ENCODE data around the gene SPTBN1. TPM values are rescaled to one million over a fixed set of nuclear protein-coding genes. Genes with fewer than 3 reads are reported as not detected.

SPTBN1 gene
- total RNA-seq, 1 experiment from 2014 or later, result 171 TPM

DNA sequence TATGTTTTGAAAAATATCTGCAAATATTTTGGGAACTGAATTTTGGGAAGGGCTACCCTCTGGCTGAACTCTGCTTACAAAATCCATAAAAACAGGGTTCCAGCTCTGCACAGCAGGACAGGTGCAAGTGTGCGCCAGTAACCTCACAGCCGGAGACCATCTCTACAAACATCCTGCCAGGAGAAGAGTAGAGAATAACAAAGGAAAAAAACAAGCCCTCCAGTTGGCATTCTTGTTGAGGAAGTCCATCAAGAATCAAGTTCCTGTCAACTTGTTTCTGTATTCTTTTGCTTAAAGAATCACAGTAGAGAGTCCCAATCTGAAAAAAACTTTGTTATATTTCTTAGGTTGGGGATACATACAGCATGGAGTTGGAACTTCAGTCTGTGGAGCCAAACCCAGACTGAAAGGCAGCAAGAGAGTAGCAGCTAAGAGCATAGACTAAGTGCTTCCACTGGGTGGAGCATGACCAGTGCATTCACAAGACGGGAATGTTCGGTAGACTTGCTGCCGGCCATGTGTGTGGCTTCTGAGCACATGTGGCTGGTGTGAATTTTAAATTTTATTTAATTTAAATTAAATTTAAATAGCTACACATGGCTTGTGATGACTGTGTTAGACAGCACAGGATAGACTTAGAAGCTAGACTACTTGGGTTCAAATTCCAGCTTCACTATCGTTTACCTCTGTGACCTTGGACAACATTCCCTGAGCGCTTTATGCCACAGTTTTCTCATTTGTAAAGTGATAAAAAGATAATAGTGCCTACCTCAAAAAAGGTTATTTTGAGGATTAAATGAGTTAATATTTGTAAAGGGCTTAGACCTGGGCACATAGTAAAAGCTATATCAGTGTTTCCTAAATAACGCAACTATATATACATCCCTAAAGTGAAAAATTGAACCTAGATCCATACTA lies 41.9 kb downstream of the SPTBN1 start:
- ChIA-PET POLR2A (interaction anchor here (0.6 kb wide), 1 partner anchor 373 kb away, joined by 3 read pairs; no protein-coding TSS in a partner anchor), CTCF (interaction anchor here (0.5 to 1.5 kb wide), 5 partner anchors 15 to 391 kb away, joined by 3 to 5 read pairs (median 4); no protein-coding TSS in a partner anchor)
- Mint-ChIP-seq H3K36me3 (ENCODE audit: insufficient read depth, unreplicated experiment) (no peaks in the 10 kb centered on the region), H3K9me3 (ENCODE audit: unreplicated experiment) (no peaks in the 10 kb centered on the region), H3K4me3 (ENCODE audit: unreplicated experiment) (no peak overlapping the region), H3K27ac (ENCODE audit: low read depth, unreplicated experiment) (no peak overlapping the region), H3K27me3 (ENCODE audit: insufficient read depth, unreplicated experiment) (no peaks in the 10 kb centered on the region), H3K4me1 (ENCODE audit: insufficient read depth, unreplicated experiment) (no peaks in the 10 kb centered on the region)
- TF ChIP-seq, protein P1, sequence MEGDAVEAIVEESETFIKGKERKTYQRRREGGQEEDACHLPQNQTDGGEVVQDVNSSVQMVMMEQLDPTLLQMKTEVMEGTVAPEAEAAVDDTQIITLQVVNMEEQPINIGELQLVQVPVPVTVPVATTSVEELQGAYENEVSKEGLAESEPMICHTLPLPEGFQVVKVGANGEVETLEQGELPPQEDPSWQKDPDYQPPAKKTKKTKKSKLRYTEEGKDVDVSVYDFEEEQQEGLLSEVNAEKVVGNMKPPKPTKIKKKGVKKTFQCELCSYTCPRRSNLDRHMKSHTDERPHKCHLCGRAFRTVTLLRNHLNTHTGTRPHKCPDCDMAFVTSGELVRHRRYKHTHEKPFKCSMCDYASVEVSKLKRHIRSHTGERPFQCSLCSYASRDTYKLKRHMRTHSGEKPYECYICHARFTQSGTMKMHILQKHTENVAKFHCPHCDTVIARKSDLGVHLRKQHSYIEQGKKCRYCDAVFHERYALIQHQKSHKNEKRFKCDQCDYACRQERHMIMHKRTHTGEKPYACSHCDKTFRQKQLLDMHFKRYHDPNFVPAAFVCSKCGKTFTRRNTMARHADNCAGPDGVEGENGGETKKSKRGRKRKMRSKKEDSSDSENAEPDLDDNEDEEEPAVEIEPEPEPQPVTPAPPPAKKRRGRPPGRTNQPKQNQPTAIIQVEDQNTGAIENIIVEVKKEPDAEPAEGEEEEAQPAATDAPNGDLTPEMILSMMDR (IDR thresholded peaks at IDR 0.05; ENCODE audit: unreplicated experiment), result no peak
- intact Hi-C loops (cut with micrococcal nuclease), result no loop called here
- no TSS peak for BruUV-seq (replicated peaks)
- DNase-seq (ENCODE audit: unreplicated experiment), result no peak

DNA sequence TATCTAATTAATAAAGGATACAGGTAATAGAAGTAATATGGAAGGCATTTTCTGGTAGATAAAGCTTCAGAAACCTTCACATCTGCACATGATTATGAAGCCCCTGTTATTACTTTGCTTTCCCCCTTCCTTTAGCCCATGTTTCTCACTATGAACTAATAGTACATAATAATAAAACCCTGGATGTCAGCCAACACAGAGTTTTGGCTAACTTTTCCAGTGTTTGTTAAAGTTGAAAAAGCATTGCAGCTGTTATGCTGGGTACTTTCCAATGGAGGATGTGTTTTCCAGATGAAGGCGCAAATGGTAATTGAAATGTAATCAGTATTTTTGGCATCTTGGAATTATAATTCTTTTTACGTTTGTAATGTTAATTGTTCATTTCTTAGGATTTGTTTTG lies 43.5 kb downstream of the SPTBN1 start:
- intact Hi-C loops (cut with micrococcal nuclease), result no loop called here
- H3K27me3 Mint-ChIP-seq (ENCODE audit: insufficient read depth, unreplicated experiment), result no peaks in the 10 kb centered on the region
- ChIA-PET POLR2A (interaction anchor here (0.6 kb wide), 1 partner anchor 239 kb away, joined by 3 read pairs; no protein-coding TSS in a partner anchor), CTCF (no interaction called here)
- TF ChIP-seq, protein P1 (IDR thresholded peaks at IDR 0.05; ENCODE audit: unreplicated experiment), result no peak
- no peak for DNase-seq (ENCODE audit: unreplicated experiment)
- H3K9me3 Mint-ChIP-seq (ENCODE audit: unreplicated experiment), result no peaks in the 10 kb centered on the region
- H3K4me3 Mint-ChIP-seq (ENCODE audit: unreplicated experiment), result no peak overlapping the region
- H3K4me1 Mint-ChIP-seq (ENCODE audit: insufficient read depth, unreplicated experiment), result no peaks in the 10 kb centered on the region
- H3K27ac Mint-ChIP-seq (ENCODE audit: low read depth, unreplicated experiment), result no peak overlapping the region
- H3K36me3 Mint-ChIP-seq (ENCODE audit: insufficient read depth, unreplicated experiment), result no peaks in the 10 kb centered on the region
- no TSS peak for BruUV-seq (replicated peaks)

DNA sequence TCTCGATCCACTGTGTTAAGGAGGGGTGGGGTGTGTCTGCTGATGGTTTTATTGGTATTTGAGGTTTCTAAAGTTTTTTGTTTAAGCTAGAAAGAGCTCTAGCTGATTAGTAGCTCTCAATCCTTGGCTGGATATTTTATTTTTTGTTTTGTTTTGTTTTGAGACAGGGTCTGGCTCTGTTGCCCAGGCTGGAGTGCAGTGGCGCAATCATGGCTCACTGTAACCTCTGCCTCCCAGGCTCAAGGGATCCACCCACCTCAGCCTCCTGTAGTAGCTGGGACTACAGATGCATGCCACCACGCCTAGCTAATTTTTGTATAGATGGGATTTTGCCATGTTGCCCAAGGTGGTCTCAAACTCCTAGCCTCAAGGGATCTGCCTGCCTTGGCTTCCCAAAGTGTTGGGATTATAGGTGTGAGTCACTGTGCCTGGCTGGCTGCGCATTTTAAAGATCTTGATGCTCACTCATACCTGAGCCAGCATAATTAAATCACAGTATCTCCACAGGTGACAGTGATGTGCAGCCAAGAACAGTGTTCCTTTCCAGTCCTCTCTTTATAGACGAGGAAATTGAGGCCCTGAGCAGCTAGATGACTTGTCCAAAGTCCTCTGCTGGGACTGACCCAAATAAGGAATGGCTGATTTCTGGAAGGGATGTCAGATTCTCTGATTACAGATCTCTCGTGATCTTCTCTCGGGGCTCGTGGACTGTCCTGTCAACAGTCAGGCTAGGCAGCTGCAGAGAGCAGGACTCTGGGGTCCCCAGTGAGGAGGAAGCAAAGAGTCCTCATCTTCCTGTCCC lies 44.5 kb downstream of the SPTBN1 start:
- H3K4me3 Mint-ChIP-seq (ENCODE audit: unreplicated experiment), result no peak overlapping the region
- POLR2A ChIA-PET, result interaction anchor here (0.5 to 1.4 kb wide), 4 partner anchors 20 to 385 kb away, joined by 3 to 4 read pairs (median 3); partner anchors contain the start of gene ACYP2
- CTCF ChIA-PET, result interaction anchor here (0.6 to 0.8 kb wide), 3 partner anchors 9 to 393 kb away, joined by 3 to 5 read pairs (median 5); no protein-coding TSS in a partner anchor
- no peaks in the 10 kb centered on the region for H3K4me1 Mint-ChIP-seq (ENCODE audit: insufficient read depth, unreplicated experiment)
- intact Hi-C loops (cut with micrococcal nuclease), result no loop called here
- H3K9me3 Mint-ChIP-seq (ENCODE audit: unreplicated experiment), result no peaks in the 10 kb centered on the region
- H3K36me3 Mint-ChIP-seq (ENCODE audit: insufficient read depth, unreplicated experiment), result no peaks in the 10 kb centered on the region
- DNase-seq (ENCODE audit: unreplicated experiment), result no peak
- no peak overlapping the region for H3K27ac Mint-ChIP-seq (ENCODE audit: low read depth, unreplicated experiment)
- TF ChIP-seq, protein P1 (IDR thresholded peaks at IDR 0.05; ENCODE audit: unreplicated experiment), result no peak
- no TSS peak for BruUV-seq (replicated peaks)
- H3K27me3 Mint-ChIP-seq (ENCODE audit: insufficient read depth, unreplicated experiment), result no peaks in the 10 kb centered on the region

DNA sequence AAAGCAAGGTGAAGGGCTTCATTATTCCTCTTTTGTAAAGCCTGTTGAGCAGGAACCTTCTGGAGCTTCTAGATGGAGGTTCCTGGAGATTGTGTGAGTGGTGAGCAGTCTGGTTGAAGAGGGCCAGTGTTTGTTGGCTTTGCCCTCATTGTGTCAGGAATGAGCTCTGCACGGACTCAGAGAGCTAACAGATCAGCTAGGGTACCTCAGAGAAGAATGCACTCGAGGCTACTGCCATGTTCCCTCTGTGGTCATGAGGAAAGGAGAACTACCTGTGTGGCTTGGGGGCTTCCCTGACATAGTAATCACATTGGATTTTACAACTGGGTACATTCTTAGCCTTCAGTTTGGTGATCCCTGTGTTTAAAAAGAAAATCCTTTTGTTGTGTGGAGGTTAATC lies 46.6 kb downstream of the SPTBN1 start:
- no peak for DNase-seq (ENCODE audit: unreplicated experiment)
- ChIA-PET POLR2A (no interaction called here), CTCF (interaction anchor here (0.5 to 2.8 kb wide), 19 partner anchors 8 to 396 kb away, joined by 3 to 19 read pairs (median 3); no protein-coding TSS in a partner anchor)
- Mint-ChIP-seq H3K27ac (ENCODE audit: low read depth, unreplicated experiment) (no peak overlapping the region), H3K27me3 (ENCODE audit: insufficient read depth, unreplicated experiment) (no peaks in the 10 kb centered on the region), H3K4me1 (ENCODE audit: insufficient read depth, unreplicated experiment) (no peaks in the 10 kb centered on the region), H3K9me3 (ENCODE audit: unreplicated experiment) (no peaks in the 10 kb centered on the region), H3K4me3 (ENCODE audit: unreplicated experiment) (no peak overlapping the region), H3K36me3 (ENCODE audit: insufficient read depth, unreplicated experiment) (no peaks in the 10 kb centered on the region)
- intact Hi-C loops (cut with micrococcal nuclease), result loop anchor here (1.0 kb wide), 2 partner anchors 296 to 394 kb away; no protein-coding TSS in a partner anchor
- no TSS peak for BruUV-seq (replicated peaks)
- TF ChIP-seq, protein P1 (IDR thresholded peaks at IDR 0.05; ENCODE audit: unreplicated experiment), result no peak
